Kidney epithelial cell (primary cell): ENCODE measurements around the gene WNT6. TPM values are rescaled to one million over a fixed set of nuclear protein-coding genes. Genes with fewer than 3 reads are reported as not detected.

ENCODE experiments used
- DNase-seq: peaks from one replicate; pipeline ENCODE4 v3.0.0-alpha.2; 2010; ENCODE audit warnings: low read depth
- H3K27me3 ChIP-seq: 2 replicates; pipeline ENCODE4 v1.6.0; 2011; ENCODE audit warnings: low read length; ENCODE audit not compliant: control insufficient read depth, insufficient read depth
- H3K36me3 ChIP-seq: 2 replicates; pipeline ENCODE4 v1.5.1; 2011; ENCODE audit warnings: low read length; ENCODE audit not compliant: control insufficient read depth, insufficient read depth
- H3K4me3 ChIP-seq: 2 replicates; pipeline ENCODE4 v1.5.1; 2011; ENCODE audit warnings: low read depth, mild to moderate bottlenecking, control low read depth, low read length
- CTCF ChIP-seq: IDR thresholded peaks from 2 replicates; pipeline ENCODE4 v1.5.1; 2011; ENCODE audit warnings: mild to moderate bottlenecking, moderate library complexity, low read length, control low read depth, inconsistent platforms; ENCODE audit not compliant: insufficient read depth, poor library complexity, severe bottlenecking
- total RNA-seq: library from RNA; depleted of rRNA; stranded (reverse); fragments of >200 nt; gene quantifications from 2 replicates; pipeline ENCODE4 v1.2.3, GENCODE V29; 2015

Gene WNT6
- total RNA-seq, 1 donor from 2014 or later: 1.2 TPM

DNA sequence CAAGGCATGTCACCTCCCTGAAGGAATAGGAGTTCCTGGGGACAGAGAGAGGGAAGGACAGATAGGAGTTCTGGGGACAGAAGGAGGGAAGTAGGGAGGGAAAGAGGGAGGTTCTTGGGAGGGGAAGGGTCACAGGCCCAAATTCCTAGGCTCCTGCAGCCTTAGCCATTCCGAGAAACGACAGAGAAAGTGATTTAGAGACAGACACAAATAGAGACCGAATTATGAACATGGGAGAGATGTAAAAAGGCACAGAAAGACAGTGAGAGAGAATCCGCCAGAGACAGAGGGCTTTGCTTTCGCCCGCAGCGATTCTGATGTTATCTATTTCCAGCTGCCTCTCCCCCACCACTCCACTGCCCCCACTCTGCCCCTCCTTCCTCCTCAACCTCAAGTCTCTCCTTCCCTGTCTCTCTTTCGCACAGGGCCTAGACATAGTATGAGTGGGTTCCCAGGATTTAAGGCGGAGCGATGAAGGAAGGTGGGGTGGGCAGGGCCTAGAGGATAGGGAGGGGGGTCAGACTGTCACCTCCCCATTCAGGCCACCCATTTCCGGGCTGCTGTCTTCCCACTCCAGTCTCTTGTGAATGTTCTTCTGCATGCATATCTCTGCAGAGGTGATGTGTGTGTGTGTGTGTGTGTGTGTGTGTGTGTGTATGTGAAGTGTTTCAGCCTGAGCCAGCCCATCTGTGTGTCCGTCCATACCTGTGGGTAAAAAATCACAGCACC lies 3.3 kb upstream of the WNT6 start:
- Histone ChIP-seq H3K27me3 (peaks cover 55% of the 10 kb centered on the region), H3K4me3 (no peak overlapping the region), H3K36me3 (no peaks in the 10 kb centered on the region)
- no peak for DNase-seq
- no peak for TF ChIP-seq CTCF

GRCh38 chr2:218856896-218857243 lies 2.7 kb upstream of the WNT6 start:
- Histone ChIP-seq H3K4me3 (no peak overlapping the region), H3K27me3 (peaks cover 59% of the 10 kb centered on the region), H3K36me3 (no peaks in the 10 kb centered on the region)
- TF ChIP-seq CTCF: no peak
- no peak for DNase-seq

GRCh38 chr2:218857371-218858137 lies 2.1 kb upstream of the WNT6 start:
- H3K4me3 ChIP-seq: no peak overlapping the region
- no peak for DNase-seq
- TF ChIP-seq CTCF: no peak
- H3K27me3 ChIP-seq: peaks cover 62% of the 10 kb centered on the region
- H3K36me3 ChIP-seq: no peaks in the 10 kb centered on the region

- DNase-seq: no peak
- H3K36me3 ChIP-seq: no peaks in the 10 kb centered on the region
Measured at GRCh38 chr2:218858138-218858445, 1.5 kb upstream of the WNT6 start.

GRCh38 chr2:218858671-218859555 lies 692 bp upstream of the WNT6 start:
- TF ChIP-seq CTCF: no peak
- no peak for DNase-seq
- Histone ChIP-seq H3K36me3 (no peaks in the 10 kb centered on the region), H3K27me3 (peaks cover 73% of the 10 kb centered on the region), H3K4me3 (no peak overlapping the region)

More at GRCh38 chr2:218858138-218858445, 1.5 kb upstream of the WNT6 start:
- H3K4me3 ChIP-seq: no peak overlapping the region
- no peak for TF ChIP-seq CTCF
- peaks cover 67% of the 10 kb centered on the region for H3K27me3 ChIP-seq
